SK-N-SH (cell line): ENCODE measurements around the gene EPHA3. TPM values are rescaled to one million over a fixed set of nuclear protein-coding genes. Genes with fewer than 3 reads are reported as not detected.

Experiments used
- CTCF ChIA-PET: fragments of 300-600, 350-600 bp; formaldehyde crosslinking; extraction: SDS; loops from one replicate; lab custom pipeline; 2021; lab: Yijun Ruan, JAX
- POLR2A ChIA-PET: fragments of 350-600 bp; sonication (Branson Sonifier 250); formaldehyde crosslinking; extraction: SDS; loops from one replicate; lab custom pipeline; 2020; ENCODE audit warnings: antibody characterized with exemption, inconsistent platforms; lab: Yijun Ruan, JAX
- DNase-seq: peaks from one replicate; pipeline ENCODE4 v3.0.0; 2012
- H2AFZ ChIP-seq: fragments of 200-600 bp; sonication (generic); 2 replicates; pipeline ENCODE4 v1.8.1; 2016; ENCODE audit warnings: antibody characterized with exemption, mild to moderate bottlenecking, low read depth
- H3F3A ChIP-seq: fragments of 200-600 bp; sonication (generic); replicated peaks from 2 replicates; pipeline ENCODE3; 2016; ENCODE audit warnings: antibody characterized with exemption, mild to moderate bottlenecking; ENCODE audit not compliant: insufficient read depth
- H3K27ac ChIP-seq, 2 experiments: fragments of 200-500 bp in 1 of 2; fragments of 200-600 bp in 1 of 2; sonication (Bioruptor generic) in 1 of 2; sonication (generic), shearing (Covaris generic) in 1 of 2; 2 replicates each; pipeline versions ENCODE4 v1.5.1 to v1.6.1; 2014 to 2016; ENCODE audit warnings: low read depth in 2 of 2, inconsistent platforms in 1 of 2, low read length in 1 of 2, mild to moderate bottlenecking in 1 of 2, mixed read lengths in 1 of 2
- H3K27me3 ChIP-seq: fragments of 200-600 bp; sonication (generic), shearing (Covaris generic); 2 replicates; pipeline ENCODE4 v1.6.1; 2016; ENCODE audit warnings: mixed run types; ENCODE audit not compliant: insufficient read depth
- H3K36me3 ChIP-seq, 2 experiments: fragments of 200-500 bp in 1 of 2; fragments of 200-600 bp in 1 of 2; sonication (Bioruptor generic) in 1 of 2; sonication (generic) in 1 of 2; replicated peaks in 1 of 2; 2 replicates each; pipeline versions ENCODE3 to v1.5.1; 2014 to 2016; ENCODE audit warnings: low read length in 1 of 2, mild to moderate bottlenecking in 1 of 2; ENCODE audit not compliant: insufficient read depth in 2 of 2, control insufficient read depth in 1 of 2
- H3K4me1 ChIP-seq, 2 experiments: fragments of 200-500 bp in 1 of 2; fragments of 200-600 bp in 1 of 2; sonication (Bioruptor generic) in 1 of 2; sonication (generic), shearing (Covaris generic) in 1 of 2; 2 replicates each; pipeline versions ENCODE4 v1.5.1 to v1.6.1; 2014 to 2016; ENCODE audit warnings: low read depth in 1 of 2, low read length in 1 of 2, mixed run types in 1 of 2; ENCODE audit not compliant: insufficient read depth in 2 of 2, control insufficient read depth in 1 of 2
- H3K4me2 ChIP-seq: fragments of 200-600 bp; sonication (generic), shearing (Covaris generic); 2 replicates; pipeline ENCODE4 v1.6.1; 2017; ENCODE audit warnings: mixed run types
- H3K4me3 ChIP-seq, 2 experiments: fragments of 200-500 bp in 1 of 2; fragments of 200-600 bp in 1 of 2; sonication (Bioruptor generic) in 1 of 2; sonication (generic), shearing (Covaris generic) in 1 of 2; 2 replicates each; pipeline versions ENCODE4 v1.5.1 to v1.8.1; 2014 to 2016; ENCODE audit warnings: low read depth in 2 of 2, inconsistent platforms in 1 of 2, low read length in 1 of 2, mild to moderate bottlenecking in 1 of 2, mixed read lengths in 1 of 2, moderate library complexity in 1 of 2
- H3K79me2 ChIP-seq: fragments of 200-600 bp; sonication (generic); 2 replicates; pipeline ENCODE4 v1.8.1; 2017; ENCODE audit warnings: mild to moderate bottlenecking; ENCODE audit not compliant: insufficient read depth
- H3K9ac ChIP-seq: fragments of 200-600 bp; sonication (generic); 2 replicates; pipeline ENCODE4 v1.6.1; 2017; ENCODE audit warnings: mixed run types
- H3K9me2 ChIP-seq: fragments of 200-600 bp; sonication (generic); 2 replicates; pipeline ENCODE4 v1.6.1; 2017; ENCODE audit warnings: mixed run types
- H3K9me3 ChIP-seq: fragments of 200-600 bp; sonication (generic); 2 replicates; pipeline ENCODE4 v1.6.1; 2017; ENCODE audit warnings: mixed run types, mild to moderate bottlenecking, moderate library complexity
- H4K20me1 ChIP-seq: fragments of 200-600 bp; sonication (generic); 2 replicates; pipeline ENCODE4 v1.6.1; 2017; ENCODE audit warnings: mild to moderate bottlenecking, mixed run types; ENCODE audit not compliant: insufficient read depth
- CTCF ChIP-seq: fragments of 200-600 bp; sonication (generic); IDR thresholded peaks from 2 replicates; pipeline ENCODE4 v1.6.1; 2017; ENCODE audit warnings: antibody characterized with exemption, mild to moderate bottlenecking, moderate library complexity
- ELF1 ChIP-seq: IDR thresholded peaks from 2 replicates; pipeline ENCODE4 v1.4.0; 2012
- EP300 ChIP-seq, 2 experiments: IDR thresholded peaks; 2 replicates each; pipeline versions ENCODE4 v1.4.0 to v1.6.1; 2012; ENCODE audit warnings: borderline replicate concordance in 1 of 2, low read depth in 1 of 2, low read length in 1 of 2
- EZH2phosphoT487 ChIP-seq: fragments of 200-600 bp; sonication (generic); IDR thresholded peaks from 2 replicates; pipeline ENCODE4 v1.6.1; 2017; ENCODE audit warnings: low read depth, mixed run types, mild to moderate bottlenecking, antibody characterized with exemption, moderate library complexity, borderline replicate concordance
- FOXJ3 ChIP-seq: sonication (generic); formaldehyde crosslinking; IDR thresholded peaks from 2 replicates; pipeline ENCODE4 v1.5.1; 2020; ENCODE audit warnings: mild to moderate bottlenecking, missing genetic modification reagents
- FOXM1 ChIP-seq: IDR thresholded peaks from 2 replicates; pipeline ENCODE4 v1.4.0; 2012; ENCODE audit warnings: low read depth, mild to moderate bottlenecking
- GABPA ChIP-seq: IDR thresholded peaks from 2 replicates; pipeline ENCODE4 v1.4.0; 2012; ENCODE audit warnings: low read depth, mild to moderate bottlenecking
- GATA2 ChIP-seq: sonication (generic); formaldehyde crosslinking; IDR thresholded peaks from 2 replicates; pipeline ENCODE4 v1.5.0; 2020; ENCODE audit warnings: mild to moderate bottlenecking, missing genetic modification reagents
- JUND ChIP-seq: IDR thresholded peaks from 2 replicates; pipeline ENCODE4 v1.4.0; 2012
- MXI1 ChIP-seq: IDR thresholded peaks from 2 replicates; pipeline ENCODE4 v1.6.1; 2012; ENCODE audit warnings: mild to moderate bottlenecking, low read depth, low read length, improper control_type of control experiment
- NFIC ChIP-seq: IDR thresholded peaks from 2 replicates; pipeline ENCODE4 v1.4.0; 2012; ENCODE audit warnings: borderline replicate concordance
- NRF1 ChIP-seq: IDR thresholded peaks from 2 replicates; pipeline ENCODE4 v1.6.1; 2012; ENCODE audit warnings: low read depth, mild to moderate bottlenecking, low read length
- PBX3 ChIP-seq: IDR thresholded peaks from 2 replicates; pipeline ENCODE4; 2012
- RAD21 ChIP-seq: IDR thresholded peaks from 2 replicates; pipeline ENCODE4 v1.6.1; 2012; ENCODE audit warnings: mild to moderate bottlenecking, low read length
- RCOR1 ChIP-seq: fragments of 150-350 bp; IDR thresholded peaks from 2 replicates; pipeline ENCODE4 v1.6.1; 2017; ENCODE audit warnings: antibody characterized with exemption, low read length
- RXRA ChIP-seq: IDR thresholded peaks from 2 replicates; pipeline ENCODE4 v1.4.0; 2012; ENCODE audit warnings: low read depth, mild to moderate bottlenecking, borderline replicate concordance
- SIN3A ChIP-seq: IDR thresholded peaks from 2 replicates; pipeline ENCODE4 v1.6.1; 2012; ENCODE audit warnings: low read depth, mild to moderate bottlenecking, low read length, moderate library complexity, borderline replicate concordance
- TEAD4 ChIP-seq: IDR thresholded peaks from 2 replicates; pipeline ENCODE4 v1.4.0; 2012; ENCODE audit warnings: mild to moderate bottlenecking, borderline replicate concordance; ENCODE audit not compliant: insufficient read depth
- USF2 ChIP-seq: fragments of 150-350 bp; IDR thresholded peaks from 2 replicates; pipeline ENCODE4 v1.6.1; 2017; ENCODE audit warnings: antibody characterized with exemption, low read length, low read depth, borderline replicate concordance
- YY1 ChIP-seq: IDR thresholded peaks from 2 replicates; pipeline ENCODE4 v1.4.0; 2012; ENCODE audit warnings: low read depth, mild to moderate bottlenecking
- polyA plus RNA-seq, 3 experiments: library from polyadenylated mRNA; depleted of rRNA; stranded (reverse); fragments of >200 nt; gene quantifications; 2 replicates each; pipeline ENCODE4 v1.2.3, GENCODE V29; 2012
- TF ChIP-seq, protein P1 (sequence below): IDR thresholded peaks from 2 replicates; pipeline ENCODE4 v1.4.0; 2012; ENCODE audit warnings: low read depth, borderline replicate concordance
- TF ChIP-seq, protein P2 (sequence below): fragments of 150-350 bp; IDR thresholded peaks from 2 replicates; pipeline ENCODE4 v1.6.1; 2016; ENCODE audit warnings: mild to moderate bottlenecking, low read depth, low read length
- TF ChIP-seq, protein P3 (sequence below): IDR thresholded peaks from 2 replicates; pipeline ENCODE4 v1.4.0; 2012; ENCODE audit warnings: low read depth

Gene EPHA3
- polyA plus RNA-seq, 1 of the 3 experiments (the other 2 are of a cell fraction): not detected

DNA sequence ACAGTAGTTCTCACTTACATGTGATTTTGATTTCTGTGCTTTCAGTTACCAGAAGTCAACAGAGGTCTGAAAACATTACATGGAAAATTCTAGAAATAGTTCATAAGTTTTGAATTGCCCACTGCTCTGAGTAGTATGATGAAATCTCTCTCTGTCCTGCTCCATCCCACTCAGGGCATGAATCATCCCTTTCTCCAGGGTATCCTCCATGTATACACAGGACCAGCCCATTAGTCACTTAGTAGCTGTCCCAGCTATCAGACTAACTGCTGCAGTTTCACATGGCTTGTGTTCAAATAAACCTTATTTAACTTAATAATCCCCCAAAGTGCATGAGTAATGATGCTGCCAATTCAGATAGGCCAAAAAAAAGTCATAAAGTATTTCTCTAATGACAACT lies 38.6 kb downstream of the EPHA3 start:
- CTCF ChIA-PET: no interaction called here
- H3K4me2 ChIP-seq: no peak overlapping the region
- no peaks in the 10 kb centered on the region for H3F3A ChIP-seq
- H3K27ac ChIP-seq: no peak overlapping the region
- H2AFZ ChIP-seq: no peak overlapping the region
- H3K27me3 ChIP-seq: no peaks in the 10 kb centered on the region
- H3K4me1 ChIP-seq: no peaks in the 10 kb centered on the region
- no peaks in the 10 kb centered on the region for H4K20me1 ChIP-seq
- H3K9me2 ChIP-seq: no peaks in the 10 kb centered on the region
- no peak for DNase-seq
- POLR2A ChIA-PET: no interaction called here
- TF ChIP-seq GABPA (no peak), EP300 (IDR thresholded peaks at IDR 0.05; ENCODE audit: borderline replicate concordance in 1 of 2, low read depth in 1 of 2, low read length in 1 of 2) (no peak), RAD21 (no peak), MXI1 (no peak), FOXJ3 (CRISPR knock-in tag) (no peak), NFIC (no peak), FOXM1 (no peak)
- TF ChIP-seq, protein P1, sequence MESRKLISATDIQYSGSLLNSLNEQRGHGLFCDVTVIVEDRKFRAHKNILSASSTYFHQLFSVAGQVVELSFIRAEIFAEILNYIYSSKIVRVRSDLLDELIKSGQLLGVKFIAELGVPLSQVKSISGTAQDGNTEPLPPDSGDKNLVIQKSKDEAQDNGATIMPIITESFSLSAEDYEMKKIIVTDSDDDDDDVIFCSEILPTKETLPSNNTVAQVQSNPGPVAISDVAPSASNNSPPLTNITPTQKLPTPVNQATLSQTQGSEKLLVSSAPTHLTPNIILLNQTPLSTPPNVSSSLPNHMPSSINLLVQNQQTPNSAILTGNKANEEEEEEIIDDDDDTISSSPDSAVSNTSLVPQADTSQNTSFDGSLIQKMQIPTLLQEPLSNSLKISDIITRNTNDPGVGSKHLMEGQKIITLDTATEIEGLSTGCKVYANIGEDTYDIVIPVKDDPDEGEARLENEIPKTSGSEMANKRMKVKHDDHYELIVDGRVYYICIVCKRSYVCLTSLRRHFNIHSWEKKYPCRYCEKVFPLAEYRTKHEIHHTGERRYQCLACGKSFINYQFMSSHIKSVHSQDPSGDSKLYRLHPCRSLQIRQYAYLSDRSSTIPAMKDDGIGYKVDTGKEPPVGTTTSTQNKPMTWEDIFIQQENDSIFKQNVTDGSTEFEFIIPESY: no peak
- H3K36me3 ChIP-seq: no peaks in the 10 kb centered on the region
- H3K4me3 ChIP-seq: no peak overlapping the region
- H3K9me3 ChIP-seq: no peaks in the 10 kb centered on the region
- no peak overlapping the region for H3K9ac ChIP-seq
- no peaks in the 10 kb centered on the region for H3K79me2 ChIP-seq

DNA sequence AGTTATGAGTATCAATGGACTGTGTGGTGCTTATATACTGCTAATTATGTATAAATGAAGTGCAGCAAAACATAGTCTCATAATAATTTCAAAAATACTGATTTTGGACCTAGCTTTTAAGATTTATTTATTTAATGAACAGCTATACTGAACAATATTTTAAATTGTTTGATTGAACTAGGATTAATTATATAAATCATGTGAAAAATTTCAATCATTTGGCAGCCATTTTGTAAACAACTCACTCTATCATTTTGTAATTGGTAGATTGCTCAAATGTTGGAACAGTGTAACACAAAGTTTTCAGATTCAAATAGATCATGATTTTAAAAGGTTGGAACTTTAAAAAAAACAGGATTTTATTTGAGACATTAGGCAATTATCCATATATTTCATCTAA lies 47.0 kb downstream of the EPHA3 start:
- Histone ChIP-seq H3K4me2 (no peak overlapping the region), H4K20me1 (no peaks in the 10 kb centered on the region), H3K4me1 (no peaks in the 10 kb centered on the region), H3F3A (no peaks in the 10 kb centered on the region), H3K4me3 (no peak overlapping the region), H2AFZ (no peak overlapping the region), H3K27ac (no peak overlapping the region), H3K36me3 (no peaks in the 10 kb centered on the region), H3K9ac (no peak overlapping the region), H3K79me2 (no peaks in the 10 kb centered on the region), H3K9me2 (no peaks in the 10 kb centered on the region), H3K9me3 (no peaks in the 10 kb centered on the region), H3K27me3 (no peaks in the 10 kb centered on the region)
- no peak for DNase-seq
- CTCF ChIA-PET: no interaction called here
- POLR2A ChIA-PET: no interaction called here
- TF ChIP-seq EZH2phosphoT487 (no peak), USF2 (no peak), RXRA (no peak), CTCF (no peak), TEAD4 (no peak), ELF1 (no peak), YY1 (no peak), GATA2 (CRISPR knock-in tag) (no peak), RAD21 (no peak), SIN3A (no peak), PBX3 (no peak), NRF1 (no peak), JUND (no peak), RCOR1 (no peak)
- TF ChIP-seq, protein P2, sequence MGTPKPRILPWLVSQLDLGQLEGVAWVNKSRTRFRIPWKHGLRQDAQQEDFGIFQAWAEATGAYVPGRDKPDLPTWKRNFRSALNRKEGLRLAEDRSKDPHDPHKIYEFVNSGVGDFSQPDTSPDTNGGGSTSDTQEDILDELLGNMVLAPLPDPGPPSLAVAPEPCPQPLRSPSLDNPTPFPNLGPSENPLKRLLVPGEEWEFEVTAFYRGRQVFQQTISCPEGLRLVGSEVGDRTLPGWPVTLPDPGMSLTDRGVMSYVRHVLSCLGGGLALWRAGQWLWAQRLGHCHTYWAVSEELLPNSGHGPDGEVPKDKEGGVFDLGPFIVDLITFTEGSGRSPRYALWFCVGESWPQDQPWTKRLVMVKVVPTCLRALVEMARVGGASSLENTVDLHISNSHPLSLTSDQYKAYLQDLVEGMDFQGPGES: no peak
- TF ChIP-seq, protein P3, sequence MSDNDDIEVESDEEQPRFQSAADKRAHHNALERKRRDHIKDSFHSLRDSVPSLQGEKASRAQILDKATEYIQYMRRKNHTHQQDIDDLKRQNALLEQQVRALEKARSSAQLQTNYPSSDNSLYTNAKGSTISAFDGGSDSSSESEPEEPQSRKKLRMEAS: no peak
